HAP-1 (cell line): ENCODE measurements around the gene DOK7.

ENCODE experiments used
- DNase-seq, 2 experiments: peaks; one replicate each; pipeline ENCODE4 v3.0.0-alpha.2; 2016 to 2020; ENCODE audit warnings: low spot score in 2 of 2
- H3K27me3 ChIP-seq: fragments of 250-450 bp; sonication (Bioruptor Pico); 2 replicates; pipeline ENCODE4 v1.5.1; 2020; ENCODE audit warnings: low read depth, mild to moderate bottlenecking, moderate library complexity
- H3K36me3 ChIP-seq: fragments of 250-450 bp; sonication (Bioruptor Pico); replicated peaks from 2 replicates; pipeline ENCODE4 v1.5.1; 2020; ENCODE audit warnings: mild to moderate bottlenecking
- H3K4me1 ChIP-seq: fragments of 250-450 bp; sonication (Bioruptor Pico); 2 replicates; pipeline ENCODE4 v1.5.1; 2020; ENCODE audit warnings: mild to moderate bottlenecking
- H3K4me3 ChIP-seq: fragments of 250-450 bp; sonication (Bioruptor Pico); 2 replicates; pipeline ENCODE4 v1.5.1; 2020; ENCODE audit warnings: mild to moderate bottlenecking, moderate library complexity
- H3K9me3 ChIP-seq: fragments of 250-450 bp; sonication (Bioruptor Pico); 2 replicates; pipeline ENCODE4 v1.5.1; 2020; ENCODE audit warnings: mild to moderate bottlenecking, moderate library complexity
- in situ Hi-C: fragments of 300-500 bp; cut with MboI; formaldehyde crosslinking; loops from 3 replicates; pipeline ENCODE4 v1.14.3; 2020; ENCODE audit warnings: low sequenced_read_pairs, inconsistent platforms, mixed read lengths

DOK7 gene

DNA sequence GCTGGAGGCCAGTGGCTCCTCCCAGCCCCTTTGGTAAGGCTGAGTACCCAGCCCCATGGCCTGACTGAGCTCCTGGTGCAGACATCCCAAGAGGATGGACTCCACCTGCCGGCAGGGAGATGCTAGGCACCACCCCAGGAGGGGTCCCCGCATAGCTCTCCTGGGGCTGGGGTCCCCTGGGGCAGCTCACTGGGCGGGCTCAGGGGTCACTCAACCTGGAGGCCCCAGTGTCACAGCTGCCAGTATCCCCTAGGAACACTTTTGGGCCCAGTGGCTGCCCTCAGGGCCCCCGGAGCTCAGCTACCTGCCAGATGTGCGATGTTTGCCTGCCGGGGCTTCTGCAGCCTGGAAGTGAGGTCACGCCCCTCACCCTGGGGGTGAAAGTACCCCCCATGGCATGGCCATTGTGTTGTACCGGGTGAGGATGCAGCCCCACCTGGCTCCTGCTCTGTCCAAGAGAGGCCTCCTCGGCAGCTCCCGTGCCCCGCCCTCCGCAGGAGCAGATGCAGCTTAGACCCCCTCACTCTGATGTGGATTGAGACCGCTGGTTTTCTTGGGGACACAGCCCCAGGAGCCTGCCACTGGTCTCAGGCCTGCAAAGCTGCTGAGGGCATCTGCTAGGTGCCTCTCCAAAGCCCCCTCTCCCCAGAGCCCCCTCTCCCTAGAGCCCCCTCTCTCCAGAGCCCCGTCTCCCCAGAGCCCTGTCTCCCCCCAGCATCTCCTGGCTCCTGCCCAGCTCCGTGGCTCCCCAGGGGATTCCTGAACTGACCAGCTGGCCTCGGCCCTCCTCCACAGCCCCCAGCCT is 28.0 kb upstream of the DOK7 start:
- in situ Hi-C loops = loop anchor here (5.0 kb wide), 1 partner anchor 83 kb away; no protein-coding TSS in a partner anchor
- Histone ChIP-seq H3K4me1 (no peaks in the 10 kb centered on the region), H3K4me3 (no peak overlapping the region), H3K27me3 (no peaks in the 10 kb centered on the region), H3K36me3 (no peaks in the 10 kb centered on the region), H3K9me3 (no peaks in the 10 kb centered on the region)
- DNase-seq = no peak

DNA sequence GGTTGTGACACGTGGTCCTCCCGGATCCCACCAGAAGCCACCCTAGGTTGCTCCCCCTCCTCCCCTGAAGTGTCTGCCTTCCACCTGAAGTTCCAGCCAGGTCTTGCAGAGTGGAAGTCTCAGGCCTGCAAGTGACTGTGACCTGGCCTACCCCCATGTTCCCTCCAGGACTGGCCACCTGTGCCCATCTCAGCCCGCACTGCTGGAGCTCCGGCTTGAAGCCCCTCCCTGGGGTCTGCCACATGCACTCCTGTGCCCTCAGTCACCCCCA is 27.5 kb upstream of the DOK7 start:
- Histone ChIP-seq H3K4me3 (no peak overlapping the region), H3K4me1 (no peaks in the 10 kb centered on the region), H3K36me3 (no peaks in the 10 kb centered on the region), H3K9me3 (no peaks in the 10 kb centered on the region), H3K27me3 (no peaks in the 10 kb centered on the region)
- no peak for DNase-seq
- in situ Hi-C loops = loop anchor here (5.0 kb wide), 1 partner anchor 83 kb away; no protein-coding TSS in a partner anchor

DNA sequence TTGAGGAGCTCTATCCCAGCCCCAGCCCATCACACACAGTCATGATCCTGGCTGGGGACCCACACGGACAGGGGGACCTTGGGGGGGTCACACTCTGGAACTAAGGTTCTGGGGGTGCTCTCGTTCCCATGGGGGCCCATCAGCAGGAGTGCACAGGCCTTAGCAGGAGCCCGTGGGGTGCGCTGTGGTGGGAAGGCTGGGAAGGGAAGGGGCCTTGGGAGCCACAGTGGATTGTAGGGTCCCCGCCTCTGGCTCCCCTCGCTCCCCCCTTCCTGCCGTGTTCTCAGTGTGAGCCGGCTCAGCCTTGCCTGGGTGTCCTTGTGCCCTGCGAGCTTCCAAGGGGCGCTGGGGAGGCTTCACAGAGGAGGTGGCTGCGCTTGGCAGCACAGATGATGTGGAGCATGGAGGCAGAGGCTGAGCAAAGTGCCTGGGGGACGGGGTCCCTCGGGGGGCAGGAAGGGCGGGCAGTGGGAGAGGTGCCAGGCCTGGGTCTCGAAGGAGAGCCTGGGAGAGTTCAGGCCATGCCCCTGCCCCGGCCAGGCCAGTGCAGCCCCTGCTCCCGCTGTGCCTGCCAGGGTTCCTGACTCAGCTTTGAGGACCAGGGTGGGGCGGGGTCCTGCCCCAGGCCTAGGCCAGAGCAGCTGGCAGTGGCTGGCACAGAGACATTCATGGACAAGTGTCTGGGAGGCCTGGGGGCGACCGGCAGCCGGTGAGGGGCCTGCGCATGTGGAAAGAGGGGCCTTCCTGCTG is 26.9 kb upstream of the DOK7 start:
- Histone ChIP-seq H3K4me1 (no peaks in the 10 kb centered on the region), H3K9me3 (no peaks in the 10 kb centered on the region), H3K27me3 (no peaks in the 10 kb centered on the region), H3K4me3 (no peak overlapping the region), H3K36me3 (no peaks in the 10 kb centered on the region)
- in situ Hi-C loops = loop anchor here (5.0 kb wide), 1 partner anchor 84 kb away; no protein-coding TSS in a partner anchor
- DNase-seq = no peak

DNA sequence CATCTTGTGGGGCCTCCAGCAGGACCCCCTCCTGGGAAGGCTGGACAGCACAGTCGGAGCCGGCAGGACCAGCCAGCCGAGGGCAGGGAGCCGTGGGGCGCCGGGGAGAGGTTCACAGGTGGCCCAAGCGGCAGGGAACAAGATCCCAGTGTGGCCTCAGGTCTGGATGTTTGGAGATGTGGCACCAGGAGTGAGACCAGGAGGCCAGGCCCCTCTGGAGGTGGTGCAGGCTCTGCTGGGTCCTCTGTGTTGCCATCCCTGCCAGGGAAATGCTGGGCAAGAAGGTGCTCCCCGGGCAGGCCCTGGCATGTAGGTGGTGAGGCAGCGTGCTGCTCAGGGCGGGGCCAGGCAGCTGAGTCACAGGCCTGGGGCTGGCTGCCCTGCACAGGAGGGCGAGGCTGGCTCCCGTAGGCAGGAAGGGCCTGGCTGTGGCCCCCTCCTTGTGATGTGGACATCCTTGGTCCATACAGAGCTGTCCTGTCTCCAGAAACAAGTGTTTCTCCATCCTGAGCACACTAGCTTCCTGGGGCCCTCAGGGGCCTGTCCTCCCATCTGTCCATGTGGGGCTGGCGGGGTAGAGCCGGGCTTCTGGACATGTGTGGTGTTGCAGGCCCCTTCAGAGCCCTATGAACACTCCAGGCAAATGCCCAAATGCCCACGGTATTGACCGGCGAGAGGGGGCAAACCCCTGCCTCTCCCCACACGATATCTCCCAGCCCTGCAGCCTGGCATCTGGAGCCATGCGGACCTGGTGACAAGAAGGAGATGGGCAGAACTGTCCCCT is 26.1 kb upstream of the DOK7 start:
- DNase-seq = no peak
- no peaks in the 10 kb centered on the region for H3K36me3 ChIP-seq
- H3K4me3 ChIP-seq = no peak overlapping the region
- no peaks in the 10 kb centered on the region for H3K9me3 ChIP-seq
- no peaks in the 10 kb centered on the region for H3K4me1 ChIP-seq
- no peaks in the 10 kb centered on the region for H3K27me3 ChIP-seq
- in situ Hi-C loops = loop anchor here (5.0 kb wide), 1 partner anchor 85 kb away; no protein-coding TSS in a partner anchor

DNA sequence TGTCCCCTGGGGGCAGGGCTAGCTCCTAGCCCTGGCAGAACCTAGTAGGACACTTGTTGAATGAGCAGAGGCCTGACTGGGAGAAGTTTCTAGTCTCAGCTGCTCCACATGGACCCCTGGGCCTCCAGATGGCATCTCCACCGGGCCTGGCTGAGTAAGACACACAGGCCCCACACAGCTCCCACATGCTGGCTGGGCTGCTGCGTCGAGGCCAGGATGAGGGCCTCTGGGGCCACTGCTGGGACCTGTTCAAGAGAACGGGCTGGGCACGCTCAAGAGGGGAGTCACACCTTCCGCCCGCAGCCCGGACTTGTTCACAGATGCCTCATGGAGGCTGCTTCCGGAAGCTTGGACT is 25.5 kb upstream of the DOK7 start:
- no peak for DNase-seq
- in situ Hi-C loops = loop anchor here (5.0 kb wide), 1 partner anchor 85 kb away; no protein-coding TSS in a partner anchor
- Histone ChIP-seq H3K4me1 (no peaks in the 10 kb centered on the region), H3K9me3 (no peaks in the 10 kb centered on the region), H3K4me3 (no peak overlapping the region), H3K36me3 (no peaks in the 10 kb centered on the region), H3K27me3 (no peaks in the 10 kb centered on the region)

DNA sequence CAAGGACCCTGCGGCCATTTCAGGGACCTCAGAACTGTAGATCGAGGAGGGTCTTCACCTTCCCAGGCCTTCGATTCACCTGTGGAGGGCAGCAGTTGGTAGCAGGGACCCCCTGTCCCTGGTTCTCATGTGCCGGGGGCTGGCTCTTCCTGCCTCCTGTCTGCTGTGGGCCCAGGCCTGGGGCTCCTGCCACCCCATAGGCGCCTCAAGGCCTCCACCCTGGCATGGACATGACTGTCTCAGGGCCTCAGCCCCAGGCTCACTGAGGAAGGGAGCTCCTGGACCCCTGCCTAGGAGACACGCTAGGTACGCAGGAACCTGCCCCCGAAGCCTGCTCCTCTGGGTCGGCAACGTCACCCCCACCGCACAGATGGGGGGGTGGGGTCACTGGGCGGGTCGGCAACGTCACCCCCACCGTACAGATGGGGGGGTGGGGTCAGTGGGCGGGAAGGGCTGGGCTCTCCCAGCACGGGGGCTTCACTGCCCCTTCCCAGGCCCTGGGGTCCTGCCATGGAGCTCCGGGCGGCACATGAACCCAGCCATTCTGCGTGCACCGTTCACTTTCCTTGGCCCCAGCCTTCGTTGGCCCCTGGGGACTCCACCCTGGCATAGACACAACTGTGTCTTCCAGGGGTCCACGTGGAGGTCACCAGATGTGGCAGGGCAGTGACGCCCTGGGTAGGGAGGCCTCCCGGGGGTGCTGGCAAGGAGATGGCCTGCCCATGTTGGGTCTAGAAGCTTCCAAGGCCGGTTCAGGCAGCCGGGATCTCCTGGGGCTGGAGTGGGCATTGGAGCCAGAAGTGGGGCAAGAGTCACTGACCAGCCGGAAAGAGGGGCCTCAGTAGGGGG is 24.9 kb upstream of the DOK7 start:
- H3K36me3 ChIP-seq = no peaks in the 10 kb centered on the region
- H3K9me3 ChIP-seq = no peaks in the 10 kb centered on the region
- no peaks in the 10 kb centered on the region for H3K4me1 ChIP-seq
- in situ Hi-C loops = loop anchor here (5.0 kb wide), 1 partner anchor 86 kb away; no protein-coding TSS in a partner anchor
- DNase-seq = no peak
- no peak overlapping the region for H3K4me3 ChIP-seq
- H3K27me3 ChIP-seq = no peaks in the 10 kb centered on the region

DNA sequence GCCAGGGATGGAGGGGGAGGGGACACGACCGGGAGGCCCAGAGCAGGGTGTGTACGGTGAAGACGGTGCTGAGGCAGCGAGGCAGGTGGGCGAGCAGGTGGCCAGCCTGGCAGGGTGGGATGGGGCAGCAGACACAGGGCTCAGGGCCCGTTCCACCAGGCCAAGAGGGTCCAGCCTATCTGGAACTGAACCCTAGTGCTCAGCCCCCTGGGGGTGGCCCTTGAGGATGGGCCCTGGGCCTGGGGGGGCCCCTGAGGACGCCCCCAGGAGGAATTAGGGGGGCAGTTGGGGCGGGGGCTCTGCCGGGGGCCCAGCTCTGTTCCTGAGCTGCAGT is 24.3 kb upstream of the DOK7 start:
- Histone ChIP-seq H3K4me1 (no peaks in the 10 kb centered on the region), H3K9me3 (no peaks in the 10 kb centered on the region), H3K4me3 (no peak overlapping the region), H3K36me3 (no peaks in the 10 kb centered on the region), H3K27me3 (no peaks in the 10 kb centered on the region)
- no peak for DNase-seq
- in situ Hi-C loops = loop anchor here (5.0 kb wide), 1 partner anchor 87 kb away; no protein-coding TSS in a partner anchor

DNA sequence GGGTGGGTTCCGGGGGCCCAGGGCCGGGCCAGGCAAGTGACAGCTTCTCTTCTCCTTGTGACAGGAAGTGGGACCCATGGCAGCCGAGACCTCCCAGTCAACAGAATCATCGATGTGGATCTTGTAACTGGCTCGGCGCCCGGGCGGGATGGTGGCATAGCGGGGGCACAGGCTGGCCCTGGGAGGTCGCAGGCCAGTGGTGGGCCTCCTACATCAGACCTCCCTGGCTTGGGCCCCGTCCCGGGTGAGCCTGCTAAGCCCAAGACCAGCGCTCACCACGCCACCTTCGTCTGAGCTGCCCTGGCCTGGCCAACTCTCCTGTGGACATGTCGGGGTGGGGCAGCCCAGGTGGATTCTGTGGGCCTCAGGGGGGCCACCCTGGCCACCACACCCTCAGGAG is 23.7 kb upstream of the DOK7 start:
- Histone ChIP-seq H3K9me3 (no peaks in the 10 kb centered on the region), H3K27me3 (no peaks in the 10 kb centered on the region), H3K4me1 (no peaks in the 10 kb centered on the region), H3K4me3 (no peak overlapping the region), H3K36me3 (no peaks in the 10 kb centered on the region)
- in situ Hi-C loops = loop anchor here (5.0 kb wide), 1 partner anchor 87 kb away; no protein-coding TSS in a partner anchor
- no peak for DNase-seq

DNA sequence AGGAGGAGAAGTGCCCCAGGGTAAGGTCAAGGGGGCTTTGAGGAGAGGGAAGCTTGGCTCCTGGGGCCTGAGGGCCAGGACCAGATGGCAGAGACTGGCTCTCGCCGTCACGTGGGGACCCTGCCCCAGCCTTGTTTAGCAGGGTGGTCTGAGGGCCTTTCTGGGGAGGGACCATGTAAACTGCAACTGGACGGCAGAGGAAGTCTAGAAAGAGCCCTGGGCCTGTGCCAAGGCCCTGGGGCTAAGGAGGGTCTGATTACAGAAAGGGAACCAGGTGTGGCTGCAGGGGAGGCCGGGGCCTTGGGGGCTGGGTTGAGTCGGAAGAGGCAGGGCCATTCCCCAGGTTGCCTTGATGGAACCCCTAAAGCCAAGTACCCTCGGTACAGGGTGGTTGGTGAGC is 23.1 kb upstream of the DOK7 start:
- no peaks in the 10 kb centered on the region for H3K27me3 ChIP-seq
- H3K4me1 ChIP-seq = no peaks in the 10 kb centered on the region
- H3K36me3 ChIP-seq = no peaks in the 10 kb centered on the region
- H3K4me3 ChIP-seq = no peak overlapping the region
- DNase-seq = no peak
- no peaks in the 10 kb centered on the region for H3K9me3 ChIP-seq
- in situ Hi-C loops = loop anchor here (10.0 kb wide), 1 partner anchor 335 kb away; no protein-coding TSS in a partner anchor

DNA sequence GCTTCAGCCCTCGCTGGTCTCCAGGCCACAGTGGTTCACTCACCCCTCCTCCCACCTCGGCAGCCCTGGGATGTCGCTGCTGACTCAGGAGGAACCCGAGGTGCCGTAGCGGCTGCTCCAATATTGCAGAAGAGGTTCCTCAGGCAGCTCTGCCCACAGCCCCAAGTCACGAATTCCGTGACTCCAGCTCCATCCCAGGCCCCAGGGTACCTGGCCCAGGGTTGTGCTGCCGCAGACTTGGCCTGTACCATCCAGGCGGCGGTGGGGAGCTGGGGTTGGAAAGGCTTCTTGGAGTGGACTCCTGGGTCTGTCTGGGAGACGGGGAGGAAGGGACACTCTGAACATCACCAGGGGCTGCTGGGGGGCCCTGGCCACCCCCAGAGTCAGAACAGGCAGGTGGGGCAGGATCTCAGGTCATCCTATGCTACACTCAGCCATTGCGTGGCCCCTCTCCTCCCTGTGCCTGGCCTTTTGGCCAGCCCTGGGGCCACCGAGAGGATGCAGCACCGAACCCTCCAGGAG is 22.1 kb upstream of the DOK7 start:
- DNase-seq = no peak
- H3K9me3 ChIP-seq = no peaks in the 10 kb centered on the region
- H3K4me1 ChIP-seq = no peaks in the 10 kb centered on the region
- no peaks in the 10 kb centered on the region for H3K36me3 ChIP-seq
- H3K4me3 ChIP-seq = no peak overlapping the region
- no peaks in the 10 kb centered on the region for H3K27me3 ChIP-seq
- in situ Hi-C loops = loop anchor here (10.0 kb wide), 1 partner anchor 336 kb away; no protein-coding TSS in a partner anchor

DNA sequence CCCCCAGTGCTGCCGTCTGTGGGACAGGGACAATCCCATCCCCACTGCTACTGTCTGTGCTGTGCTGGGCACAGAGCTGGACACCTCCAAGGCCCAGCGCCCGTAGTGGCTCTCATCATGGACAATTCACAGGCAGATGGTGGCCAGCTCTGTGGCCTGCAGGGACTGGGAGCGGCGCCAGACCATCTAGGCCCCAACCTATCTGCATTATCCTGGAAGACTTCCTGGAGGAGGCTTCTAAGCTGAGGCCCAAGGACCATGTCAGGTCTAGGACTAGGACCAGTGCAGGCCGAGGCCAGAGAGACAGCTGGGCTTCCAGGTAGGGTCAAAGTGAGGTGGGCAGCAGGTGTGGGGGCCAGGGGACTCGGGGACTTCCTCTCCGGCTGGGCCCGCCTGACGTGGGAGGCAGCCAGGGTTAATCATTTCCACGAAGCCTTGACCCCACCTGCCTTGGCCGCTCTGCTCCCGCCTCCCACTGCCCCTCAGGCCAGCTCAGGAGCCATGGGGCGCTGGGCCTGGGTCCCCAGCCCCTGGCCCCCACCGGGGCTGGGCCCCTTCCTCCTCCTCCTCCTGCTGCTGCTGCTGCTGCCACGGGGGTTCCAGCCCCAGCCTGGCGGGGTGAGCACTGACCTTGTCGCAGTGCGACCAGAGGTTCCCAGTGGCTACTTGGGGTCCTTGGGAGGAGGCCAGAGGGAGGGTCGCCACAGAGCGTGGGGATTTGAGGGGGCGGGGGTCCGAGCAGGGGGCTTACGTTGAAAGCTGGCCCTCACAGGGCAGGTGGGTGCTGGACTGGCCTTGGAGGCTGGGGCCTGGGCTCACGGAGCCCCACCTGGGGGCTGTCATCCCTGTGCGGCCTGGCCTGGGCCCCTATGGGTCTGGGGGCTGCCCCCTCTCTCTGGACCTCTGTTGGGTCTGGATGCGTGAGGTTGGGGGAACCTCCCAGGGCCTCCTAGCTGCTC is 21.3 kb upstream of the DOK7 start, which contains the start of gene HGFAC:
Gene HGFAC (plus strand): TSS at position 468 of the 959 bp plus-strand sequence. CDS start 34 bp downstream, at position 502.
- Histone ChIP-seq H3K36me3 (no peaks in the 10 kb centered on the region), H3K27me3 (no peaks in the 10 kb centered on the region), H3K4me1 (no peaks in the 10 kb centered on the region), H3K9me3 (no peaks in the 10 kb centered on the region), H3K4me3 (no peak within 1 kb of the TSS)
- DNase-seq = no peak
- in situ Hi-C loops = loop anchor here (10.0 kb wide), 1 partner anchor 337 kb away; no protein-coding TSS in a partner anchor

DNA sequence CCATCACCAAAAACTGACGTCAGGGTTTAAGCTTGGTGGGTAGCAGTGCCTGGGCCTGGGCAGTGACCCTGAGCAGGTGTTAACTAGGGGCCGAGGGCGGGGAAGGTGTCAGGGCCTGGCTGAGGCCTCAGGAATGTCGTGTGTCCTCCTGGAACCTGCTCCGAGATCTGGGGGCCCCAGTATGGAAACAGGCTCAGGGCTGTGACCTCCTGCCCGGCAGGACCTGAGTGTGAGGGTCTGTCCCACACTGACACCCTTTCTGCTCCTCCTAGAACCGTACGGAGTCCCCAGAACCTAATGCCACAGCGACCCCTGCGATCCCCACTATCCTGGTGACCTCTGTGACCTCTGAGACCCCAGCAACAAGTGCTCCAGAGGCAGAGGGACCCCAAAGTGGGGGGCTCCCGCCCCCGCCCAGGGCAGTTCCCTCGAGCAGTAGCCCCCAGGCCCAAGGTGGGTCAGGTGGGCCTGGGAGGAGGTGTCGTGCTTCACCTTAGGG is 20.6 kb upstream of the DOK7 start:
- no peak for DNase-seq
- no peak overlapping the region for H3K4me3 ChIP-seq
- no peaks in the 10 kb centered on the region for H3K9me3 ChIP-seq
- no peaks in the 10 kb centered on the region for H3K36me3 ChIP-seq
- no peaks in the 10 kb centered on the region for H3K4me1 ChIP-seq
- H3K27me3 ChIP-seq = no peaks in the 10 kb centered on the region
- in situ Hi-C loops = loop anchor here (10.0 kb wide), 1 partner anchor 338 kb away; no protein-coding TSS in a partner anchor
